ENCODE measurements around the gene ANKRD27.
"Not testable (repeated sequence)": the region's sequence is repeated elsewhere in the genome, so short reads cannot be mapped to it uniquely, and the experiment has no call there.

The ANKRD27 gene

DNA sequence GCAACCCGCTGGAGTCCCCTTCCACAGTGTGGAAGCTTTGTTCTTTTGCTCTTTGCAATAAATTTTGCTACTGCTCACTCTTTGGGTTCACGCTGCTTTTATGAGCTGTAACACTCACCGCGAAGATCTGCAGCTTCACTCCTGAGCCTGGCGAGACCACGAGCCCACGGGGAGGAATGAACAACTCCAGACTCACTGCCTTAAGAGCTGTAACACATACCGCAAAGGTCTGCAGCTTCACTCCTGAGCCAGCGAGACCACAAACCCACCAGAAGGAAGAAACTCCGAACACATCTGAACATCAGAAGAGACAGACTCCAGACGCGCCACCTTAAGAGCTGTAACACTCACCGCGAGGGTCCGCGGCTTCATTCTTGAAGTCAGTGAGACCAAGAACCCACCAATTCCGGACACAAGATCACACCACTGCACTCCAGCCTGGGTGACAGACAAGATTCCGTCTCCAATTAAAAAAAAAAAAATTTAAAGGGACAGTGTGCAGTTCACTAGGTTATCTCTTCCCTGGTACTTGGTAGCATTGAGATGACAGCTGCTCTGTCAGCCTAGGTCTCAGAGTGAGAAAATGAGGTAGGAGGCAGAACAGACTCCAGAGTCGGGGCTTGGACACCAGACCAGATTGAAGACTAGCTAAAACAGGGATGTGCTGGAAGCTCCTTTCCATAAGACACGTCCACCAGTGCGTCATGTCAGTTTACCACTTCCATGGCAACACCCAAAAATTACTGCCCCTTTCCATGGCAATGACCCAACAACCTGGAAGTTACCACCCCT lies 102.1 kb downstream of the ANKRD27 start:
- DNase-seq = not testable (repeated sequence)
- in situ Hi-C loops (cut with MboI; ENCODE audit: low pct_unique_long_range_greater_than_20kb, low sequenced_read_pairs) = loop anchor here (25.0 kb wide), 2 partner anchors 286 to 1911 kb away; no protein-coding TSS in a partner anchor

DNA sequence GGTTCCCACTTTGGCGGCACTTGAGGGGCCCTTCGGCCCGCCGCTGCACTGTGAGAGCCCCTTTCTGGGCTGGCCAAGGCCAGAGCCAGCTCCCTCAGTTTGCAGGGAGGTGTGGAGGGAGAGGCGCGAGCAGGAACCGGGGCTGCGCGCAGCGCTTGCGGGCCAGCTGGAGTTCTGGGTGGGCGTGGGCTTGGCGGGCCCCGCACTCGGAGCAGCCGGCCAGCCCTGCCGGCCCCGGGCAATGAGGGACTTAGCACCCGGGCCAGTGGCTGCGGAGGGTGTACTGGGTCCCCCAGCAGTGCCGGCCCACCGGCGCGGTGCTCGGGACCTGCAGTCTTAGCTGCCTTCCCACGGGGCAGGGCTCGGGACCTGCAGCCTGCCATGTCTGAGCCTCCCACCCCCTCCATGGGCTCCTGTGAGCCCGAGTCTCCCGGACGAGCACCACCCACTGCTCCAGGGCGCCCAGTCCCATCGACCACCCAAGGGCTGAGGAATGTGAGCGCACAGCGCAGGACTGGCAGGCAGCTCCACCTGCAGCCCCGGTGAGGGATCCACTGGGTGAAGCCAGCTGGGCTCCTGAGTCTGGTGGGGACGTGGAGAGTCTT lies 103.4 kb downstream of the ANKRD27 start:
- not testable (repeated sequence) for DNase-seq
- in situ Hi-C loops (cut with MboI; ENCODE audit: low pct_unique_long_range_greater_than_20kb, low sequenced_read_pairs) = loop anchor here (25.0 kb wide), 2 partner anchors 284 to 1909 kb away; no protein-coding TSS in a partner anchor

DNA sequence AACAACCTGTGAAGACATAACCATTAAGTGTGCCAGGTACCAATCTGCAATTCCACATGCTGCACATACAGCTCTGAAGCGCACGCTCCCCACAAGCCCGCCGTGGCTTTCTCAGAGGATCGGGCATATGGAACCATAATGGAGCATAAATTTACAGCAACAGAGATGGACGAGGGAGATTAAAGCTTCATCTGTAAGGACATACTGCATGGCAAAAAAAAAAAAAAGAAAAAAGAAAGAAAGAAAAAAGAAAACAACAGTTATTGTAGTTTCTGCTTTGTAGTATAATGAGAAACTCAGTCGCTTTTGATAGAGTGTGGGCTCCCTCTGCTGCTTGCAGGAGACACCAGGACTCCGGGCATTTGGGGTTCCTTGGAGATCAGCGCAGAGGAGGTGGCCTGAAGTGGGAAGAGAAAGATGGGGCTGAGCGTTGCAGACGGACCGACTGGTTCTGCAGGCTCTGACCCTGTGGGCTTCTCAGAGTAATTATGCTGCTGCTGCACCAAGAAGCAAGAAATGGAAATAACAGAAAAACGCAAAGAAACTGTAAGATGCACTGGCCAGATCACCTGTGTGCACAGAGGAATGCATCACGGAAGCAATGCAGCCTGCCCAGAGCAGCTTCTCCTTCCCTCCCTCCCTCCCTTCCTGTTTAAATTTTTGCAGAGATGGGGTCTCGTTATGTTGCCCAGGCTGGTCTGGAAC lies 104.7 kb downstream of the ANKRD27 start:
- in situ Hi-C loops (cut with MboI; ENCODE audit: low pct_unique_long_range_greater_than_20kb, low sequenced_read_pairs) = loop anchor here (25.0 kb wide), 2 partner anchors 283 to 1908 kb away; no protein-coding TSS in a partner anchor
- peak; percentile 67 for DNase-seq

DNA sequence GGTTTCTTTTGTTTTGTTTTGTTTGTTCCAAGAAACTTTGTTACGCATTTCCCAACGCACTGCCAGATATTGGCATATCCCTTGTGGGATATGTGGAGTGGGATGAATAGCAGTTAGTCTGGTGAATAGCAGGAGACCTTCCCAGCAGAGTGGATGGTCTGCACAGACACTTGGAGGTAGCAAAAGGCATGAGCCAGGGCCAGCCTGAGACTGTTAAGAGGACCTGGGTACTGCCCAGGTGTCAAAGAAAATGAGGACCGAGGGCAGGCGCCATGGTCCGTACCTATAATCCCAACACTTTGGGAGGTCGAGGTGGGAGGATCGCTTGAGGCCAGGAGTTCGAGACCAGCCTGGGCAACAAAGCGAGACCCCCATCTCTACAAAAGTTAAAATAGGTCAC lies 107.5 kb downstream of the ANKRD27 start:
- in situ Hi-C loops (cut with MboI; ENCODE audit: low pct_unique_long_range_greater_than_20kb, low sequenced_read_pairs) = loop anchor here (25.0 kb wide), 2 partner anchors 280 to 1905 kb away; no protein-coding TSS in a partner anchor

DNA sequence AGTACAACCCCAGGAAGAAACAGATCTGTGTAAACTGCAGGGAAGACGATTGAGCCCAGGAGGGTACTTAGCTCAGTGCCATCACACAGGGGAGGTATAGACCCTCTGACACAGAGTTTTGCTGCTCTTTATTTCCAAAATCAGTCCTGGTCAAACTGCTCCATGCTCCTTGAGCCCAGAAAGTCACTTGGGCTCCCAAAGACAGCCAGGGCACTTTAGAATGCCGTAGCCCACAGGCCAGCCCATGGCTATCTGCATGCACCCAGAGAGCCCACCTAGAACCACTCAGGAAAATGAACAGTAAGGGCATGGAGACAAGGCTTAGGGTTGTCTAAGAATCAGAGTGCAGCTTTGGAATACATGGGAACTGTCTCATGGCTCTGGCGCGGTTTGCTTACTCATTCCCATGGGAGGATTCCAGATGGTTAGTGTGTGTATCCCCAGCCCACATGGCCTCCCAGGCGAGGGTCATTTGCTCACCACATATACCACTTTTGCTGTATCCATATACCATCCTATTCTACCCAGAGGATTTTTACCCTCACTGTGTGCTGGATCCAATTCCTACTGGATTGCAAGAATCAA lies 108.6 kb downstream of the ANKRD27 start:
- in situ Hi-C loops (cut with MboI; ENCODE audit: low pct_unique_long_range_greater_than_20kb, low sequenced_read_pairs) = loop anchor here (25.0 kb wide), 2 partner anchors 279 to 1904 kb away; no protein-coding TSS in a partner anchor
- DNase-seq = no peak

More for the DNA sequence above, 107.5 kb downstream of the ANKRD27 start:
- no peak for DNase-seq

DNA sequence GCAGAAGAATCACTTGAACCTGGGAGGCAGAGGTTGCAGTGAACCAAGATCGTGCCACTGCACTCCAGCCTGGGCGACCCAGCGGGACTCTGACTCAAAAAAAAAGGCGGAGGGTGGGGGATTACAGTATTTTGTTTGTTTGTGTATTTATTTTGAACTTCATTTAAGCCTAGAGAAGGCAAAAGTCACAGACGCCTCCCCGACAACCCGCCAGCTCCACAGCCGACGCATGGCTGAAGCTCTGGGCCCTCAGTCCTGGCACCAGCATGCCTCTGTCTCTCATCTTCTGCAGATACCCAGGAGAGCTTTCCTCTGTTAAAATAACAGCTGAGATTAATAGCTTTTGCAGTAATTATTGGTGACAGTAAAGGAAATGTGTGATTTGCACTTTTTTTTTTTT lies 111.2 kb downstream of the ANKRD27 start:
- in situ Hi-C loops (cut with MboI; ENCODE audit: low pct_unique_long_range_greater_than_20kb, low sequenced_read_pairs) = loop anchor here (25.0 kb wide), 2 partner anchors 276 to 1901 kb away; no protein-coding TSS in a partner anchor
- DNase-seq = no peak

DNA sequence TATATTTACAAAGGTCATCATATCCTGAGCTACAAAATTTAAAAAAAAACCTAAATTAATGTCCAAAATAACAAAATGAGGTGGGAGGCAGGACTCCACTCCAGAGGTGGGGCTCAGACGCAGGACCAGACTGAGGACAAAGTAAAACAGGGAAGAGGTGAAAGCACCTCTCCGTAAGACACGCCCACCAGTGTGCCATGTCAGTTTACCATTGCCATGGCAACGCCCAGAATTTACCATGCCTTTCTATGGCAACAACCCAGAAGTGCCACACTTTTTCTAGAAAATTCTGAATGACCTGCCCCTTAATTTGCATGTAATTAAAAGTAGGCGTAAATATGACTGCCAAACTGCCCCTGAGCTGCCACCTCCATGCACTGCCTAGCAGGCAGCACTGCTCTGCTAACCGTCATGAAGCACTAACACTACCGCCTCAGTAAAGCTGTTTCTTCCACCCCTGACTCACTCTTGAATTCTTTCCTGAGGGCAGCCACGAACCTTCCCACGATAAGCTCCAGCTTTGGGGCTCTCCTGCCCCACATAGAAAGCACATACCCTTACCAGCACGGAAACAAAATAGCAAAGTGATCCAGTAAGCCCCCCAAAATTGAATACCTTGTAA lies 116.3 kb downstream of the ANKRD27 start:
- in situ Hi-C loops (cut with MboI; ENCODE audit: low pct_unique_long_range_greater_than_20kb, low sequenced_read_pairs) = loop anchor here (25.0 kb wide), 2 partner anchors 271 to 1896 kb away; no protein-coding TSS in a partner anchor
- DNase-seq = no peak

DNA sequence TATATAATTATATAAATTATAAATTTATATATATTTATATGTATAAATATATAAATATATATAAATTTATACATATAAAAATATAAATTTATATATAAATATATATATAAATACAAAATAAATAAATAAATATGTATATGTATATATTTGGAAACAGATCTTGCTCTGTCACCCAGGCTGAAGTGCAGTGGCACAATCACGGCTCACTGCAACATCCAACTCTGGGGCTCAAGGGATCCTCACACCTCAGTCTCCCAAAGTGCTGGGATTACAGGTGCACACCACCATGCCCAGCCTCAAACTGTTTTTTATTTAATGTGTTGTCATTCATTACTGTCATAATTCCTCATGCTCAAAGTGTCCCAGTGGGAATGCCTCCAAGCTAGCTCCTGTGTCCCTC lies 119.2 kb downstream of the ANKRD27 start:
- in situ Hi-C loops (cut with MboI; ENCODE audit: low pct_unique_long_range_greater_than_20kb, low sequenced_read_pairs) = loop anchor here (25.0 kb wide), 2 partner anchors 268 to 1893 kb away; no protein-coding TSS in a partner anchor
- DNase-seq = no peak

DNA sequence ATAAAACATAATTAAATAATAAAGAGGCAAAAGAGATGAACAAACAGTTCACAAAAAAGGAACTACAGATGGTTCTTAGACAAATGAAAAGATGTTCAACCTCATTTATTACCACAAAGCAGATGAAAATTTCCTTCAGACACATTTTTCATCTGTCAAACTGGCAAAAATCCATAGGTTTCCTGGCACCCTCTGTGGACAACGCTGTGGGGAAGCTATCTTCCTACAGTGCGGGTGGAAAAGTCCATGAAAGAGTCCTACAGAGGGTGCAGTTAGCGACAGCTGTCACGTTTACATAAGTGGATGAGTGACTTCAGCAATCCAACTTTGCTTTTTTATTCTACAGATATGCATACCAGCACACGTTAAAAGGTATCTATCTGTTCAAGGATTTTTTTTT lies 124.3 kb downstream of the ANKRD27 start:
- in situ Hi-C loops (cut with MboI; ENCODE audit: low pct_unique_long_range_greater_than_20kb, low sequenced_read_pairs) = loop anchor here (25.0 kb wide), 2 partner anchors 263 to 1888 kb away; no protein-coding TSS in a partner anchor
- no peak for DNase-seq
